HepG2 (cell line): ENCODE data around the gene TUBGCP3. TPM values are rescaled to one million over a fixed set of nuclear protein-coding genes. Genes with fewer than 3 reads are reported as not detected.

Experiments
- ATAC-seq: fragments of 200-7000 bp; cut with Tn5 transposase; 3 replicates; pipeline ENCODE4 v1.9.1; 2020; ENCODE audit warnings: mild to moderate bottlenecking, moderate library complexity
- BruUV-seq: library from RNA; stranded (reverse); fragments of 400-500 nt; replicated peaks from 2 replicates; lab custom pipeline; 2021; lab: Mats Ljungman, UMichigan
- CTCF ChIA-PET: fragments of 300-600 bp; formaldehyde crosslinking; extraction: SDS; loops from one replicate; lab custom pipeline; 2021; ENCODE audit warnings: low total read pairs, inconsistent platforms, low intra/inter-chr PET ratio; lab: Yijun Ruan, JAX
- POLR2A ChIA-PET: fragments of 350-600 bp; sonication (Branson Sonifier 250); formaldehyde crosslinking; loops from one replicate; lab custom pipeline; 2020; ENCODE audit warnings: antibody characterized with exemption, inconsistent platforms; lab: Yijun Ruan, JAX
- DNase-seq: peaks from one replicate; pipeline ENCODE4 v3.0.0-alpha.2; 2015; ENCODE audit warnings: low spot score
- FAIRE-seq: peaks from 3 replicates; lab custom pipeline; 2011; peaks lifted over from hg19 to GRCh38; lab: Jason Lieb, UNC
- H2AFZ ChIP-seq: one replicate; pipeline ENCODE4 v1.6.1; 2011; ENCODE audit warnings: low read length, inconsistent platforms
- H3K27ac ChIP-seq: fragments of 300-600 bp; 3 replicates; pipeline ENCODE4 v1.8.0; 2011; ENCODE audit warnings: mixed run types, mild to moderate bottlenecking, mixed read lengths, low read length, inconsistent platforms; ENCODE audit not compliant: insufficient read depth; ENCODE audit errors: extremely low read length
- H3K27me3 ChIP-seq, 2 experiments: fragments of 200-600 bp in 1 of 2; 2 replicates in 1 of 2; 3 replicates in 1 of 2; pipeline versions ENCODE4 v1.6.0 to v1.8.0; 2011; ENCODE audit warnings: low read length in 2 of 2, mild to moderate bottlenecking in 2 of 2, moderate library complexity in 2 of 2, inconsistent platforms in 1 of 2; ENCODE audit not compliant: insufficient read depth in 2 of 2, control insufficient read depth in 1 of 2
- H3K36me3 ChIP-seq, 2 experiments: fragments of 200-600 bp in 1 of 2; replicated peaks in 1 of 2; 2 replicates in 1 of 2; 3 replicates in 1 of 2; pipeline versions ENCODE4 v1.5.1 to v1.8.0; 2011; ENCODE audit warnings: low read length in 2 of 2, inconsistent platforms in 1 of 2; ENCODE audit not compliant: insufficient read depth in 2 of 2, control insufficient read depth in 1 of 2
- H3K4me1 ChIP-seq: 2 replicates; pipeline ENCODE4 v1.5.1; 2012; ENCODE audit warnings: low read length, inconsistent platforms; ENCODE audit not compliant: insufficient read depth
- H3K4me2 ChIP-seq: 2 replicates; pipeline ENCODE4 v1.6.0; 2011; ENCODE audit warnings: low read depth, low read length, inconsistent platforms
- H3K4me3 ChIP-seq, 3 experiments: fragments of 200-600 bp in 1 of 3; sonication (generic), shearing (Covaris generic) in 1 of 3; replicated peaks in 1 of 3; 2 replicates each; pipeline ENCODE4 v1.5.1; 2011 to 2016; ENCODE audit warnings: low read length in 3 of 3, inconsistent platforms in 2 of 3, low read depth in 2 of 3, mild to moderate bottlenecking in 2 of 3, control low read depth in 1 of 3, mixed read lengths in 1 of 3; ENCODE audit not compliant: insufficient read depth in 1 of 3
- H3K79me2 ChIP-seq: one replicate; pipeline ENCODE4 v1.6.1; 2011; ENCODE audit warnings: low read length, inconsistent platforms; ENCODE audit not compliant: insufficient read depth
- H3K9ac ChIP-seq: 2 replicates; pipeline ENCODE4 v1.6.0; 2011; ENCODE audit warnings: mild to moderate bottlenecking, low read depth, low read length, inconsistent platforms; ENCODE audit not compliant: insufficient read depth
- H3K9me3 ChIP-seq: 2 replicates; pipeline ENCODE4 v1.5.1; 2012; ENCODE audit warnings: mild to moderate bottlenecking, low read length
- H4K20me1 ChIP-seq: 2 replicates; pipeline ENCODE4 v1.6.0; 2011; ENCODE audit warnings: inconsistent platforms, mild to moderate bottlenecking, low read length, moderate library complexity; ENCODE audit not compliant: insufficient read depth
- ARID4A ChIP-seq: sonication (generic); formaldehyde crosslinking; IDR thresholded peaks from 2 replicates; pipeline ENCODE4 v1.5.0; 2020; ENCODE audit warnings: mild to moderate bottlenecking, missing genetic modification reagents, borderline replicate concordance
- CREM ChIP-seq, 2 experiments: sonication (generic) in 1 of 2; formaldehyde crosslinking in 1 of 2; IDR thresholded peaks; 2 replicates each; pipeline versions ENCODE4 v1.4.0 to v1.6.1; 2016 to 2020; ENCODE audit warnings: antibody characterized with exemption in 1 of 2, mild to moderate bottlenecking in 1 of 2, missing genetic modification reagents in 1 of 2
- FOSL2 ChIP-seq: sonication (generic); formaldehyde crosslinking; IDR thresholded peaks from 2 replicates; pipeline ENCODE4 v1.4.0; 2020; ENCODE audit warnings: missing genetic modification reagents
- KDM1A ChIP-seq: IDR thresholded peaks from 2 replicates; pipeline ENCODE4 v1.6.1; 2016; ENCODE audit warnings: missing compliant biosample characterization
- KDM6A ChIP-seq: IDR thresholded peaks from 2 replicates; pipeline ENCODE4 v1.6.1; 2016; ENCODE audit warnings: low read depth
- LRRFIP1 ChIP-seq: sonication (generic); formaldehyde crosslinking; conservative IDR thresholded peaks from 2 replicates; pipeline ENCODE4 v1.4.0; 2020; ENCODE audit warnings: missing genetic modification reagents
- NFATC3 ChIP-seq: sonication (generic); formaldehyde crosslinking; IDR thresholded peaks from 2 replicates; pipeline ENCODE4 v1.5.1; 2020; ENCODE audit warnings: mild to moderate bottlenecking, missing genetic modification reagents
- ZC3H13 ChIP-seq: sonication (generic); formaldehyde crosslinking; IDR thresholded peaks from 2 replicates; pipeline ENCODE4 v1.8.1; 2023; ENCODE audit warnings: mild to moderate bottlenecking, missing genetic modification reagents, moderate library complexity
- WGBS: methylation state at CpG from one replicate; pipeline ENCODE4 v1.1.6; 2017; ENCODE audit warnings: low lambda C conversion rate; 5-methylcytosine and 5-hydroxymethylcytosine counted together
- in situ Hi-C: cut with HindIII; loops from 2 replicates; pipeline ENCODE4 v1.10.0; 2017; ENCODE audit warnings: low pct_unique_long_range_greater_than_20kb; ENCODE audit not compliant: extremely low pct_ligation_motif_present
- intact Hi-C: fragments of 100-400 bp; cut with micrococcal nuclease; formaldehyde crosslinking; loops from one replicate; pipeline ENCODE4 v1.10.0; 2022; ENCODE audit not compliant: unreplicated experiment
- polyA plus RNA-seq, 8 experiments: library from polyadenylated mRNA; depleted of rRNA in 3 of 8; stranded (reverse) in 7 of 8; unstranded in 1 of 8; fragments of >200 nt; fragmentation: Illumina TruSeq in 4 of 8; extraction: Trizol in 4 of 8; gene quantifications; 2 replicates each; pipeline versions ENCODE4 v1.2.1 to v1.2.3, GENCODE V29; 2011 to 2016; ENCODE audit warnings: low read depth in 4 of 8, missing spikeins in 1 of 8, mixed read lengths in 1 of 8; ENCODE audit not compliant: insufficient read depth in 1 of 8
- total RNA-seq, 5 experiments: library from RNA; depleted of rRNA; stranded (reverse); fragments of >200 nt; fragmentation: Illumina TruSeq; extraction: Trizol; gene quantifications; 2 replicates each; pipeline ENCODE4 v1.2.3, GENCODE V29; 2016; ENCODE audit warnings: low read depth in 1 of 5

TUBGCP3 gene
- total and polyA plus RNA-seq, 2 of the 13 experiments (the other 11 are each of a cell fraction or from before 2014, with no cell fraction given), result 12.6 to 15.5 TPM

DNA sequence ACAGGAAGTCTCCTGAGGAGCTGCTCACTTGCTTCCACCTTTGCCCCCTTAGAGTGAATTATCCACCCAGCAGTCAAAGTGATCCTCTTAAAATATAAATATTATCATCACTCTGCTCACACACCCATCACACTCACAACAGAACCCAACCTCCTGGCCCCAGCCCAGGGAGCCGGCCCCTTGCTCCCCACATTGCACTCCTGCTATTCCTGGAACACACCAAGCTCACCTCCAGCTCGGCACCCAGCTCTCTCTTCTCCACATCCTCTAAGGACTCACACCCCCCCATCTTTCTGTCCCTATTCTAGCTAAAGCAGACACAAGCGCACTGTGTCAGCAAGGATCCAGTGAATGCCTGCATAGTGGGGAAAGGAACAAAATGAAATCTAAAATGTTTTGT, 7.0 kb downstream of the TUBGCP3 start:
- ATAC-seq (no peak), FAIRE-seq (no peak), DNase-seq (no peak)
- intact Hi-C loops, result no loop called here
- CTCF ChIA-PET, result no interaction called here
- Histone ChIP-seq H2AFZ (no peak overlapping the region), H3K36me3 (peaks cover 2 to 5% of the 10 kb centered on the region in 2 experiments; a peak in 2 of 5 replicates), H4K20me1 (no peaks in the 10 kb centered on the region; the same call in 1 of the 2 replicates), H3K4me1 (peaks cover 34% of the 10 kb centered on the region), H3K27me3 (no peaks in the 10 kb centered on the region), H3K9me3 (no peaks in the 10 kb centered on the region), H3K4me2 (no peak overlapping the region), H3K4me3 (no peak overlapping the region), H3K9ac (no peak overlapping the region), H3K79me2 (peaks cover 86% of the 10 kb centered on the region), H3K27ac (no peak overlapping the region)
- POLR2A ChIA-PET, result no interaction called here
- 96% methylated on average over 3 of the region's 3 CpGs for WGBS
- no TSS peak for BruUV-seq
- TF ChIP-seq LRRFIP1 (CRISPR knock-in tag) (no peak), KDM6A (CRISPR knock-in tag) (no peak), NFATC3 (CRISPR knock-in tag) (no peak), CREM (IDR thresholded peaks at IDR 0.05) (no peak), CREM (CRISPR knock-in tag; IDR thresholded peaks at IDR 0.05) (no peak), ARID4A (CRISPR knock-in tag) (no peak), ZC3H13 (CRISPR knock-in tag) (no peak), FOSL2 (CRISPR knock-in tag) (no peak), KDM1A (CRISPR knock-in tag) (no peak)
- in situ Hi-C loops, result no loop called here
